Measurements from ENCODE around the gene IER3IP1.

The IER3IP1 gene, protein sequence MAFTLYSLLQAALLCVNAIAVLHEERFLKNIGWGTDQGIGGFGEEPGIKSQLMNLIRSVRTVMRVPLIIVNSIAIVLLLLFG

DNA sequence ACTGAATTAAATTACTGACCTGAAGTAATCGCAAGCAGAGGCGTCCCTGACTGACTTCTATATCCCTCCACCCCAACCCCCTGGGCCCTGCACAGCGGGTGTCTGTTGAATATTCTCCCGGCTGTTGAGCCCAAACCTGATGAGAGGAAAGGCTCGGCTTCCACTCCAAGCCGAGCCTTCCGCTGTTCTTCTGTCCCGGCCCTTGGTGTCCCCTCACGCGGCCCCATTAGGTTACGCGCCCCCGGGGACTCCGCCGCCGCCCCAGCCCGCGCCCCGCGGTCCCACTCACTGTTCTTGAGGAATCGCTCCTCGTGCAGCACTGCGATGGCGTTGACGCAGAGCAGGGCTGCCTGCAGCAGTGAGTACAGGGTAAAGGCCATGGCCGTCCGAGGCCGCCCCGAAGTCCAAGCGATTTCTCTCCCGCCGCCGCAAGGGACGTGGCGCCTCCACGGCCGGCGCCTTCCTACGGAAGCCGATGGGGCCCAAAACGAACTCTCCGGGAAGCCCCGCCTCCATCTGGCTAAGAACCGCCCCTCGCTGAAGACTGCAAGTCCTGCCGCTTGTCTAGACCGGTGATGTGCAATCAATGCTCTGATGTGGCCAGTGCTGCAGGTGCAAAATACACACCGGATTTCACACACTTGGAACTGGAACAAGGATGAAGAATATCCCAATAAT, at the start of gene IER3IP1:
TSS of gene IER3IP1 (minus strand) at position 467 of the 678 bp plus-strand sequence. CDS start at position 380, 87 bp downstream.
- POLR2A ChIA-PET = no interaction called here

DNA sequence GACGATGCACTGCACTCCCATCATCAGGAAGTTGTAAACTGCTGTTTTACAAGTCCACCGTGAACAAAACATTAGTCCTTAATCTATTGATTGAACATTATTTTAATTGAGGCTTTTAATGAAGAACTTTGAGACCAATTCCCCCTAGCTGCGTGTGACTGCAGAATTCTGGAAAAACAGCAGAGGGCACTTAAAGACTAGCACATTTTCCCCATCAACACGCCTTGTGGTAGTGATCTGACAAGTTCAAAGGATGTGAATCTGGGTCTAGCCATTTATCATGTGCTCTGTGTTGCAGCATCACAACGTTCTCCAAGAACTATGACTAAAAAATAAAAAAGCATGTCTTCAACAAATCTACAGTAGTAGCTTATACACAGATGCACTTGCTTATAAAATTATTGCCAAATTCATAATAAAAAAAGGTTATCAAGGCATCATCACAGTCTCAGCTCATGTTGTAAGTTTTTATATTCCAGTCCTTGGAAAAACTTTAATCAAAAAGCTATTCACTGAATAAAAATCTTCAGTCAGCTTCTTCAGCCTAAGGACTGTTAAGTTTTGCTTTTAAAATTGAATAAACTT, 39.5 kb upstream of the IER3IP1 start:
- CTCF ChIA-PET = interaction anchor here (0.6 to 3.2 kb wide), 5 partner anchors 10 to 541 kb away, joined by 3 to 24 read pairs (median 6); no protein-coding TSS in a partner anchor
- TF ChIP-seq BHLHE40 (IDR thresholded peaks at IDR 0.05; ENCODE audit: borderline replicate concordance) (no peak), FOXK2 (IDR thresholded peaks at IDR 0.05) (no peak), ZNF384 (IDR thresholded peaks at IDR 0.05) (no peak)
- POLR2A ChIA-PET = no interaction called here
- DNase-seq (ENCODE audit: extremely low spot score) = peak; percentile 29

More for the DNA sequence above, at the start of gene IER3IP1:
- CTCF ChIA-PET = no interaction called here
- no peak for TF ChIP-seq HDGF (IDR thresholded peaks at IDR 0.05; ENCODE audit: borderline replicate concordance)
- TF ChIP-seq BHLHE40 (IDR thresholded peaks at IDR 0.05; ENCODE audit: borderline replicate concordance) = no peak
- no peak for TF ChIP-seq NFRKB (IDR thresholded peaks at IDR 0.05)
- TF ChIP-seq L3MBTL2 (conservative IDR thresholded peaks at IDR 0.05) = peak; percentile 33; the same call in 1 of the 2 replicates
- no peak for TF ChIP-seq CTBP1 (IDR thresholded peaks at IDR 0.05; ENCODE audit: borderline replicate concordance)
- TF ChIP-seq FOXA1 (IDR thresholded peaks at IDR 0.05) = no peak
- TF ChIP-seq FOXM1 (IDR thresholded peaks at IDR 0.05; ENCODE audit: borderline replicate concordance) = no peak
- no peak for TF ChIP-seq ZNF384 (IDR thresholded peaks at IDR 0.05)
- no peak for TF ChIP-seq ARNT (IDR thresholded peaks at IDR 0.05)
- peak; percentile 77 for DNase-seq (ENCODE audit: extremely low spot score)

DNA sequence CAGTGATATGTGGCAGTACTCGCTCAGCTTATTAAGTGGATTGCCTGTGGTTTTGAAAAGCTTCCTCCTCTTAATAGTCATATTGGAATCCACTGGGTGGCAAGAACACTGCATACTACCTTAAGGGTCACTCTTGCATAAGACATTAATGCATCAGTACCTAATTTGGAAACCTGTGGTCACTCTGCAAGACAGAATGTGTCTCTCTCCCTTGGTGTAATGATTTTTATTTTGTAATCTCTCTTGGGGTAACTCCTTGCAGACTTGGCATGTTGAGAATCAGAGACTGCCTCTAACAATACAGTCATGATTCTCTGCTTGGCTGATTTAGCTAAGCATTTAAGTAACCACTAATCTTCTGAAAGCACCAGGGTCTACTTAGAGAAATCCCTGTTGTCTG, 33.0 kb upstream of the IER3IP1 start:
- no peak for DNase-seq (ENCODE audit: extremely low spot score)
- CTCF ChIA-PET = interaction anchor here (0.9 to 1.2 kb wide), 2 partner anchors 16 to 545 kb away, joined by 3 read pairs; no protein-coding TSS in a partner anchor
- POLR2A ChIA-PET = no interaction called here
- TF ChIP-seq NFRKB (IDR thresholded peaks at IDR 0.05) (no peak), FOXK2 (IDR thresholded peaks at IDR 0.05) (no peak), BHLHE40 (IDR thresholded peaks at IDR 0.05; ENCODE audit: borderline replicate concordance) (no peak), HDGF (IDR thresholded peaks at IDR 0.05; ENCODE audit: borderline replicate concordance) (no peak), ARNT (IDR thresholded peaks at IDR 0.05) (no peak), SUZ12 (IDR thresholded peaks at IDR 0.05) (no peak), LEF1 (IDR thresholded peaks at IDR 0.05; ENCODE audit: borderline replicate concordance) (no peak), ELF4 (IDR thresholded peaks at IDR 0.05) (no peak), FOXM1 (IDR thresholded peaks at IDR 0.05; ENCODE audit: borderline replicate concordance) (no peak), FOXA1 (IDR thresholded peaks at IDR 0.05) (no peak), SP1 (IDR thresholded peaks at IDR 0.05) (no peak), CTBP1 (IDR thresholded peaks at IDR 0.05; ENCODE audit: borderline replicate concordance) (no peak), ZNF384 (IDR thresholded peaks at IDR 0.05) (no peak), TARDBP (IDR thresholded peaks at IDR 0.05) (no peak), L3MBTL2 (conservative IDR thresholded peaks at IDR 0.05) (no peak)
- TF ChIP-seq, protein P1, sequence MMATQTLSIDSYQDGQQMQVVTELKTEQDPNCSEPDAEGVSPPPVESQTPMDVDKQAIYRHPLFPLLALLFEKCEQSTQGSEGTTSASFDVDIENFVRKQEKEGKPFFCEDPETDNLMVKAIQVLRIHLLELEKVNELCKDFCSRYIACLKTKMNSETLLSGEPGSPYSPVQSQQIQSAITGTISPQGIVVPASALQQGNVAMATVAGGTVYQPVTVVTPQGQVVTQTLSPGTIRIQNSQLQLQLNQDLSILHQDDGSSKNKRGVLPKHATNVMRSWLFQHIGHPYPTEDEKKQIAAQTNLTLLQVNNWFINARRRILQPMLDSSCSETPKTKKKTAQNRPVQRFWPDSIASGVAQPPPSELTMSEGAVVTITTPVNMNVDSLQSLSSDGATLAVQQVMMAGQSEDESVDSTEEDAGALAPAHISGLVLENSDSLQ (IDR thresholded peaks at IDR 0.05) = no peak

DNA sequence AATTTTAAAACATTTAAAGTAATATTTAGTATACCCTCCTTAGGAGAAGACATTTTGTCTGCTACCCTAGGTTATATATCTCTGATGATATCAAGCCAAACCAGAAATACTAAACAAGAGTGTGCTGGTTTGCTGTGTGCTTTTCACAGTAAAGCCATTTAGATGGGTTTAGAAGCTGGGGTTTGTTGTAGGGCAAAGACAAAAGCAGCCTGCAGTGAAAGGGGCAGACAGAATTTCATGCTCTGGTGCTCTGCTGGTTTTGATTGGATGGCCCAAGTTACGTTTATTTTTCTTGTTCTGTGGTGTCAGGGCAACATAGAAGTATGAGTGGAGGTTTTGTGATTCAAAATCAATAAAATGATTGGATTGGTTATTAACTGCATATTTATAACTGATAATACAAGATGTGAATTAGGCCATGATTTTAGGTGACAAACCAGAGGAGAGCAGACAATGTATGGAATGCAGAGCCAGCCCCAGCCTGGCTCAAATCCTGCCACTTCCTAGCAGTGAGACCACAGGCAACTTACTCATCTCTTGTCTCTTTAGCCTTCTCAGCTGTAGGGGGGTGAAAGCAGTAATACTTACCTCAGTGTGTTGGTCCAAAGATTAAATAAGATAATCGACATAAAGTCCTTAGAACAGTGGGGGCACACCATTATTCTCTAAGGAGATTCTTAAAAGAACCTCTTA, 30.9 kb upstream of the IER3IP1 start:
- CTCF ChIA-PET = interaction anchor here (0.6 kb wide), 1 partner anchor 651 kb away, joined by 4 read pairs; no protein-coding TSS in a partner anchor
- POLR2A ChIA-PET = no interaction called here
- no peak for TF ChIP-seq LEF1 (IDR thresholded peaks at IDR 0.05; ENCODE audit: borderline replicate concordance)
- TF ChIP-seq FOXA1 (IDR thresholded peaks at IDR 0.05) = no peak
- no peak for TF ChIP-seq NFRKB (IDR thresholded peaks at IDR 0.05)
- no peak for TF ChIP-seq TARDBP (IDR thresholded peaks at IDR 0.05)
- TF ChIP-seq BHLHE40 (IDR thresholded peaks at IDR 0.05; ENCODE audit: borderline replicate concordance) = no peak
- TF ChIP-seq FOXM1 (IDR thresholded peaks at IDR 0.05; ENCODE audit: borderline replicate concordance) = no peak
- TF ChIP-seq ELF4 (IDR thresholded peaks at IDR 0.05) = no peak
- TF ChIP-seq SP1 (IDR thresholded peaks at IDR 0.05) = no peak
- no peak for TF ChIP-seq L3MBTL2 (conservative IDR thresholded peaks at IDR 0.05)
- TF ChIP-seq HDGF (IDR thresholded peaks at IDR 0.05; ENCODE audit: borderline replicate concordance) = no peak
- TF ChIP-seq FOXK2 (IDR thresholded peaks at IDR 0.05) = no peak
- DNase-seq (ENCODE audit: extremely low spot score) = no peak

DNA sequence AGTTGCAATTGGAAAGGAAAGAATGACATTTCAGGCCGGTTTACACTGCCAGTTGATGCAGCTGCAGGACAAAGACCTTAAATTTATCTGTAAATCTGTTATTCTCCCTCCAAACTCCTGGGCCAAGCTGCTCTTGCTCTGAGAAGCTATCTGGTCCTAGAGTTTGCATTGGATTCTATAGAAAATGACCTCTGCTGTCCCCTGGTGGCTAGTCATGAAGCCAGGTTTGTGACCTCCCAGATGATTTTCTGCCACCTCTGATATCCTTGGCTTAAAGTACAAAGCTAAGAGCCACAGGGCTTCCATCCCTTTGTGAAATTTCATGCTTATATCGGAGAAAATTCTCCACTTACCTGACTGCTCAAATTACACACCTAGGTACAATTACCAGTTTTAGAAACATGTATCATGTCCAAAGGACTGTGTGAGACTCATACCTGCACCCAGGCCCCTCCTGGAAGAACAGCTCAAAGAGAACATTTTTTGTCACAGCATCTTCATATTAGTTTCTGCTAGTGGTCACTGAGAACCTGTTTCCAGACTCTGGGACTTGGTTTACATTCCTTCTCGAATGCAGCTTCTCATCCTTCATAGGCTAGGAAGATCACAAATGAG, 28.9 kb upstream of the IER3IP1 start:
- TF ChIP-seq ELF4 (IDR thresholded peaks at IDR 0.05) (no peak), TARDBP (IDR thresholded peaks at IDR 0.05) (no peak), CTBP1 (IDR thresholded peaks at IDR 0.05; ENCODE audit: borderline replicate concordance) (no peak), NFRKB (IDR thresholded peaks at IDR 0.05) (no peak), SP1 (IDR thresholded peaks at IDR 0.05) (no peak), LEF1 (IDR thresholded peaks at IDR 0.05; ENCODE audit: borderline replicate concordance) (no peak), HDGF (IDR thresholded peaks at IDR 0.05; ENCODE audit: borderline replicate concordance) (no peak), BHLHE40 (IDR thresholded peaks at IDR 0.05; ENCODE audit: borderline replicate concordance) (no peak), ZNF384 (IDR thresholded peaks at IDR 0.05) (no peak), ARNT (IDR thresholded peaks at IDR 0.05) (no peak), SUZ12 (IDR thresholded peaks at IDR 0.05) (no peak), L3MBTL2 (conservative IDR thresholded peaks at IDR 0.05) (no peak), FOXA1 (IDR thresholded peaks at IDR 0.05) (no peak), FOXM1 (IDR thresholded peaks at IDR 0.05; ENCODE audit: borderline replicate concordance) (no peak), FOXK2 (IDR thresholded peaks at IDR 0.05) (no peak)
- TF ChIP-seq, protein P1 (IDR thresholded peaks at IDR 0.05) = no peak
- POLR2A ChIA-PET = interaction anchor here (1.1 kb wide), 1 partner anchor 54 kb away, joined by 9 read pairs; the partner anchor contains the start of gene HDHD2
- CTCF ChIA-PET = interaction anchor here (0.6 to 2.1 kb wide), 8 partner anchors 10 to 609 kb away, joined by 3 to 8 read pairs (median 4); no protein-coding TSS in a partner anchor
- DNase-seq (ENCODE audit: extremely low spot score) = peak; percentile 39
